Measurements from ENCODE around the gene SDF4. TPM values are rescaled to one million over a fixed set of nuclear protein-coding genes. Genes with fewer than 3 reads are reported as not detected.

Gene SDF4
- total RNA-seq, 2 donors from 2014 or later = 177 to 185 TPM

GRCh38 chr1:1169429-1170214, 62.2 kb downstream of the SDF4 start:
- no peak overlapping the region for H3K4me3 ChIP-seq
- no peak overlapping the region for H3K27ac ChIP-seq
- no peak for DNase-seq (ENCODE audit: low spot score)
- WGBS = 79% methylated on average over 31 of the region's 32 CpGs
- H3K36me3 ChIP-seq = no peaks in the 10 kb centered on the region
- H3K9me3 ChIP-seq = no peaks in the 10 kb centered on the region
- TF ChIP-seq POLR2A (IDR thresholded peaks at IDR 0.05) (no peak), POLR2AphosphoS5 (IDR thresholded peaks at IDR 0.05) (no peak)
- TF ChIP-seq, protein P1, sequence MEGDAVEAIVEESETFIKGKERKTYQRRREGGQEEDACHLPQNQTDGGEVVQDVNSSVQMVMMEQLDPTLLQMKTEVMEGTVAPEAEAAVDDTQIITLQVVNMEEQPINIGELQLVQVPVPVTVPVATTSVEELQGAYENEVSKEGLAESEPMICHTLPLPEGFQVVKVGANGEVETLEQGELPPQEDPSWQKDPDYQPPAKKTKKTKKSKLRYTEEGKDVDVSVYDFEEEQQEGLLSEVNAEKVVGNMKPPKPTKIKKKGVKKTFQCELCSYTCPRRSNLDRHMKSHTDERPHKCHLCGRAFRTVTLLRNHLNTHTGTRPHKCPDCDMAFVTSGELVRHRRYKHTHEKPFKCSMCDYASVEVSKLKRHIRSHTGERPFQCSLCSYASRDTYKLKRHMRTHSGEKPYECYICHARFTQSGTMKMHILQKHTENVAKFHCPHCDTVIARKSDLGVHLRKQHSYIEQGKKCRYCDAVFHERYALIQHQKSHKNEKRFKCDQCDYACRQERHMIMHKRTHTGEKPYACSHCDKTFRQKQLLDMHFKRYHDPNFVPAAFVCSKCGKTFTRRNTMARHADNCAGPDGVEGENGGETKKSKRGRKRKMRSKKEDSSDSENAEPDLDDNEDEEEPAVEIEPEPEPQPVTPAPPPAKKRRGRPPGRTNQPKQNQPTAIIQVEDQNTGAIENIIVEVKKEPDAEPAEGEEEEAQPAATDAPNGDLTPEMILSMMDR (IDR thresholded peaks at IDR 0.05) = no peak
- H3K4me1 ChIP-seq (replicated peaks) = peaks cover 10% of the 10 kb centered on the region
- H3K27me3 ChIP-seq (replicated peaks; ENCODE audit: insufficient read depth) = no peaks in the 10 kb centered on the region
- intact Hi-C loops (cut with DNase I) = no loop called here

DNA sequence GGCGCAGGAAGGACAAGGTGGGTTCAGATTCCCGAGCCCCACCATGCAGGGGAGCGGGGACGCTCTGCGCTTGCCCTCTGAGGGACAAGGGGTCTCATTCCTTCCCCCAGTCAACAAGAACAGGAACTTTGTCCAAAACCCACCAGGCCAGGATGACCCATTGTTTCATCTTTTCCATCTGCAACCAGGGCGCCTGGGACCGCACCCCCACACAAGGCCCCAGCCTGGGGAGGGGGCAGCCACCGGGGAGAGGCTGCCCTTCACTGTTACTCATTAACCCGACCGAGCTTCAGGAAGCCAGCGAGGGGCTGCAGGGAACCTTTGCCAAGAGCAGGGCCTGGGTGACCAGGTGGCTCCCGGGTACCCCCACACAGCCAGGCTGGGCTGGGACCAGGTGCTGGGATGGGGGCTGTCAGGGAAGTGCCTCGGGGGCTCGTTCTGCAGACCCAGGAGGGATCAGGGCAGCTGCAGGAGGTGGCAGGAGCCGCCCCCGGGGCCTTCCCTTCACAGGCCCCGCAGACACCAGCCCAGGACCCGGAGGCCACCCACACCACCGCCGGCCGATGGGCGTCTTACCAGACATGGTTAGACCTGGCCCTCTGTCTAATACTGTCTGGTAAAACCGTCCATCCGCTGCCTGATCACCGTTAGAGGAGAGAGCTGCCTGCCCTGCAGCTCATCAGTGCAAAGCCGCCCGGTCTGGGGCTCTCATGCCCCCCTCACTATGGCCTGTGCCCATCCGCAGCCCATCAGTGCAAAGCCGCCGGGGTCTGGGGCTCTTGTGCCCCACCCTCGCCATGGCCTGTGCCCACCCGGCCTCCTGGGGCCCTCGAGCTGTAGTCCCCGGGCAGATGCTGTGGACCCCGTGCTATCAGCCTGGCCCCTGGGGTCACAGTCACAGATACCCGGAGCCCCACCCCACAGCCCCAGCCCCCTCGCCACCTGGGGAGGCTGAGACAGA, 63.1 kb downstream of the SDF4 start:
- intact Hi-C loops (cut with DNase I) = no loop called here
- DNase-seq (ENCODE audit: low spot score) = no peak
- WGBS = 84% methylated on average over 35 of the region's 37 CpGs

GRCh38 chr1:1167841-1168450, 63.9 kb downstream of the SDF4 start:
- H3K4me3 ChIP-seq = no peak overlapping the region
- no peaks in the 10 kb centered on the region for H3K9me3 ChIP-seq
- peaks cover 10% of the 10 kb centered on the region for H3K4me1 ChIP-seq (replicated peaks)
- intact Hi-C loops (cut with DNase I) = no loop called here
- H3K27me3 ChIP-seq (replicated peaks; ENCODE audit: insufficient read depth) = no peaks in the 10 kb centered on the region
- DNase-seq (ENCODE audit: low spot score) = no peak
- WGBS = 81% methylated on average over 24 of the region's 36 CpGs
- TF ChIP-seq POLR2AphosphoS5 (IDR thresholded peaks at IDR 0.05) (no peak), POLR2A (IDR thresholded peaks at IDR 0.05) (no peak)
- TF ChIP-seq, protein P1 (IDR thresholded peaks at IDR 0.05) = no peak
- H3K36me3 ChIP-seq = no peaks in the 10 kb centered on the region
- no peak overlapping the region for H3K27ac ChIP-seq

More for the DNA sequence above, 63.1 kb downstream of the SDF4 start:
- H3K9me3 ChIP-seq = no peaks in the 10 kb centered on the region
- TF ChIP-seq POLR2AphosphoS5 (IDR thresholded peaks at IDR 0.05) = no peak
- H3K36me3 ChIP-seq = no peaks in the 10 kb centered on the region
- no peak overlapping the region for H3K27ac ChIP-seq
- no peak overlapping the region for H3K4me3 ChIP-seq
- peaks cover 10% of the 10 kb centered on the region for H3K4me1 ChIP-seq (replicated peaks)
- no peaks in the 10 kb centered on the region for H3K27me3 ChIP-seq (replicated peaks; ENCODE audit: insufficient read depth)

DNA sequence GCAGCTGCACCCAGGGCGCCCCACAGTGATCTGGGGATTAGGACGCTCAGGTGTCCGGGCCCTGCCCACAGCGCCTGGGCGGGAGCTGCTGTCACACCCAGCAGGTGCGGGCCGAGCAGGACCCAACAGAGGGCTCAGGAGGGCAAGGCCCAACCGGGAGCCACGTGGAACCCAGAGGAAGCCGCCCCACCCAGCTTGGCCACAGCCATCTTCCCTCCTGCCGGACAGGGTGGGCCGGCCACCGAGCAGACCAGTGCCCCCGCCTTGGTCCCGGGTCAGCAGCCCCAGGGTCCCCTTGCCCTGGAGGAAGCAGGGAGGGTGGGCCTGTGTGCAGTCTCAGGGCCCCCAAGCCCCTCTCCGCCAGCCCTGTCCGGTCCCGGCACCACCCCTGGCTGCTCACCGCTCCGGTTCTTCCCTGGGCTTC, 64.4 kb downstream of the SDF4 start:
- TF ChIP-seq POLR2AphosphoS5 (IDR thresholded peaks at IDR 0.05) (no peak), POLR2A (IDR thresholded peaks at IDR 0.05) (no peak)
- TF ChIP-seq, protein P1 (IDR thresholded peaks at IDR 0.05) = no peak
- H3K27ac ChIP-seq = no peak overlapping the region
- H3K4me1 ChIP-seq (replicated peaks) = peaks cover 10% of the 10 kb centered on the region
- no peaks in the 10 kb centered on the region for H3K9me3 ChIP-seq
- 74% methylated on average over 12 of the region's 20 CpGs for WGBS
- no peak for DNase-seq (ENCODE audit: low spot score)
- H3K27me3 ChIP-seq (replicated peaks; ENCODE audit: insufficient read depth) = no peaks in the 10 kb centered on the region
- intact Hi-C loops (cut with DNase I) = no loop called here
- no peaks in the 10 kb centered on the region for H3K36me3 ChIP-seq
- H3K4me3 ChIP-seq = no peak overlapping the region

MicroRNAs within 50 kb of the gene (microRNA counts, 767-probe panel; counts per million panel counts)
- microRNA hsa-miR-200a-3p = 3,101 to 3,106 counts per million in 2 donors
- microRNA hsa-miR-200b-3p = 5,296 to 5,689 counts per million in 2 donors
- 0 to 431 counts per million in 2 donors for microRNA hsa-miR-429

Small RNA genes lying within 50 kb of the gene (microRNA-seq; reads per million reads assigned to microRNA genes)
- 466 reads per million, percentile 84 among the genes with 10 or more reads in this experiment for gene MIR200A
- gene MIR200B = 3,846 reads per million, percentile 93 among the genes with 10 or more reads in this experiment
- gene MIR429 = 307 reads per million, percentile 81 among the genes with 10 or more reads in this experiment

Small RNA genes lying within 50 kb of the gene (small RNA-seq; reads per million reads assigned to genes)
- gene MIR200A (39.9 to 72.9 reads per million in 2 donors), gene MIR200B (267 to 377 reads per million in 2 donors), gene MIR429 (18.1 to 33.3 reads per million in 2 donors)

Other genes starting within 250 kb of the SDF4 start
- gene PERM1, start 249.9 kb downstream of the SDF4 start, total RNA-seq = 1 to 10 TPM in 1 of 2 donors, under 1 TPM in 1; 0.80 to 3.9 TPM
- gene HES4, start 231.9 kb downstream of the SDF4 start, total RNA-seq = 10 to 100 TPM; 45.8 to 82.6 TPM
- gene ISG15, start 218.5 kb downstream of the SDF4 start, total RNA-seq = 10 to 100 TPM; 22.3 to 27.2 TPM
- 10 to 100 TPM; 87.7 to 92.4 TPM for gene AGRN, start 211.9 kb downstream of the SDF4 start, total RNA-seq
- 1 to 10 TPM; 1.4 to 1.8 TPM for gene RNF223, start 157.7 kb downstream of the SDF4 start, total RNA-seq
- 10 to 100 TPM; 20.0 to 26.4 TPM for gene C1orf159, start 115.9 kb downstream of the SDF4 start, total RNA-seq
- gene TTLL10, start 58.1 kb downstream of the SDF4 start, total RNA-seq = 1 to 10 TPM in 1 of 2 donors, under 1 TPM in 1; 0.77 to 7.3 TPM
- gene TNFRSF18, start 25.4 kb downstream of the SDF4 start, total RNA-seq = 1 to 10 TPM; 3.1 to 3.5 TPM
- 1 to 10 TPM in 1 of 2 donors, under 1 TPM in 1; 0.50 to 3.0 TPM for gene TNFRSF4, start 17.8 kb downstream of the SDF4 start, total RNA-seq
- gene B3GALT6, start 236 bp upstream of the SDF4 start, total RNA-seq = 10 to 100 TPM; 29.6 to 41.5 TPM
- gene C1QTNF12, start 14.7 kb upstream of the SDF4 start, total RNA-seq = 1 to 10 TPM in 1 of 2 donors, not detected in 1; 3.4 TPM
- 10 to 100 TPM; 56.0 to 79.4 TPM for gene UBE2J2, start 41.9 kb upstream of the SDF4 start, total RNA-seq
- 10 to 100 TPM in 1 of 2 donors, 1 to 10 TPM in 1; 6.9 to 23.7 TPM for gene SCNN1D, start 48.4 kb upstream of the SDF4 start, total RNA-seq
- 10 to 100 TPM; 43.2 to 58.6 TPM for gene ACAP3, start 75.9 kb upstream of the SDF4 start, total RNA-seq
- gene PUSL1, start 76.6 kb upstream of the SDF4 start, total RNA-seq = 10 to 100 TPM; 30.6 to 36.9 TPM
- 100 to 1,000 TPM in 1 of 2 donors, 10 to 100 TPM in 1; 97.3 to 178 TPM for gene INTS11, start 92.7 kb upstream of the SDF4 start, total RNA-seq
- 10 to 100 TPM; 35.8 to 54.0 TPM for gene CPTP, start 92.8 kb upstream of the SDF4 start, total RNA-seq
- under 1 TPM in 1 of 2 donors, not detected in 1; 0.80 TPM for gene TAS1R3, start 99.3 kb upstream of the SDF4 start, total RNA-seq
- gene DVL1, start 117.4 kb upstream of the SDF4 start, total RNA-seq = 100 to 1,000 TPM in 1 of 2 donors, 10 to 100 TPM in 1; 70.5 to 165 TPM
- 100 to 1,000 TPM in 1 of 2 donors, 10 to 100 TPM in 1; 39.0 to 152 TPM for gene MXRA8, start 126.6 kb upstream of the SDF4 start, total RNA-seq
- 100 to 1,000 TPM; 152 to 161 TPM for gene AURKAIP1, start 143.2 kb upstream of the SDF4 start, total RNA-seq
- gene CCNL2, start 167.3 kb upstream of the SDF4 start, total RNA-seq = 100 to 1,000 TPM; 116 to 242 TPM
- 100 to 1,000 TPM; 143 to 174 TPM for gene MRPL20, start 175.3 kb upstream of the SDF4 start, total RNA-seq
- gene ANKRD65, start 189.3 kb upstream of the SDF4 start, total RNA-seq = 10 to 100 TPM; 33.7 to 34.9 TPM
- 100 to 1,000 TPM; 191 to 227 TPM for gene VWA1, start 203.7 kb upstream of the SDF4 start, total RNA-seq
- 1 to 10 TPM; 7.3 to 9.9 TPM for gene ATAD3C, start 217.7 kb upstream of the SDF4 start, total RNA-seq
- 10 to 100 TPM; 16.8 to 26.9 TPM for gene ATAD3B, start 239.8 kb upstream of the SDF4 start, total RNA-seq